SK-N-SH (cell line): ENCODE data around the gene GATB. TPM values are rescaled to one million over a fixed set of nuclear protein-coding genes. Genes with fewer than 3 reads are reported as not detected.

ENCODE experiments used
- CTCF ChIA-PET: fragments of 300-600, 350-600 bp; formaldehyde crosslinking; extraction: SDS; loops from one replicate; lab custom pipeline; 2021; lab: Yijun Ruan, JAX
- POLR2A ChIA-PET: fragments of 350-600 bp; sonication (Branson Sonifier 250); formaldehyde crosslinking; extraction: SDS; loops from one replicate; lab custom pipeline; 2020; ENCODE audit warnings: antibody characterized with exemption, inconsistent platforms; lab: Yijun Ruan, JAX
- DNase-seq: peaks from one replicate; pipeline ENCODE4 v3.0.0; 2012
- H2AFZ ChIP-seq: fragments of 200-600 bp; sonication (generic); 2 replicates; pipeline ENCODE4 v1.8.1; 2016; ENCODE audit warnings: antibody characterized with exemption, mild to moderate bottlenecking, low read depth
- H3F3A ChIP-seq: fragments of 200-600 bp; sonication (generic); replicated peaks from 2 replicates; pipeline ENCODE3; 2016; ENCODE audit warnings: antibody characterized with exemption, mild to moderate bottlenecking; ENCODE audit not compliant: insufficient read depth
- H3K27ac ChIP-seq, 2 experiments: fragments of 200-500 bp in 1 of 2; fragments of 200-600 bp in 1 of 2; sonication (Bioruptor generic) in 1 of 2; sonication (generic), shearing (Covaris generic) in 1 of 2; 2 replicates each; pipeline versions ENCODE4 v1.5.1 to v1.6.1; 2014 to 2016; ENCODE audit warnings: low read depth in 2 of 2, inconsistent platforms in 1 of 2, low read length in 1 of 2, mild to moderate bottlenecking in 1 of 2, mixed read lengths in 1 of 2
- H3K27me3 ChIP-seq: fragments of 200-600 bp; sonication (generic), shearing (Covaris generic); 2 replicates; pipeline ENCODE4 v1.6.1; 2016; ENCODE audit warnings: mixed run types; ENCODE audit not compliant: insufficient read depth
- H3K36me3 ChIP-seq, 2 experiments: fragments of 200-500 bp in 1 of 2; fragments of 200-600 bp in 1 of 2; sonication (Bioruptor generic) in 1 of 2; sonication (generic) in 1 of 2; replicated peaks in 1 of 2; 2 replicates each; pipeline versions ENCODE3 to v1.5.1; 2014 to 2016; ENCODE audit warnings: low read length in 1 of 2, mild to moderate bottlenecking in 1 of 2; ENCODE audit not compliant: insufficient read depth in 2 of 2, control insufficient read depth in 1 of 2
- H3K4me1 ChIP-seq, 2 experiments: fragments of 200-500 bp in 1 of 2; fragments of 200-600 bp in 1 of 2; sonication (Bioruptor generic) in 1 of 2; sonication (generic), shearing (Covaris generic) in 1 of 2; 2 replicates each; pipeline versions ENCODE4 v1.5.1 to v1.6.1; 2014 to 2016; ENCODE audit warnings: low read depth in 1 of 2, low read length in 1 of 2, mixed run types in 1 of 2; ENCODE audit not compliant: insufficient read depth in 2 of 2, control insufficient read depth in 1 of 2
- H3K4me2 ChIP-seq: fragments of 200-600 bp; sonication (generic), shearing (Covaris generic); 2 replicates; pipeline ENCODE4 v1.6.1; 2017; ENCODE audit warnings: mixed run types
- H3K4me3 ChIP-seq, 2 experiments: fragments of 200-500 bp in 1 of 2; fragments of 200-600 bp in 1 of 2; sonication (Bioruptor generic) in 1 of 2; sonication (generic), shearing (Covaris generic) in 1 of 2; 2 replicates each; pipeline versions ENCODE4 v1.5.1 to v1.8.1; 2014 to 2016; ENCODE audit warnings: low read depth in 2 of 2, inconsistent platforms in 1 of 2, low read length in 1 of 2, mild to moderate bottlenecking in 1 of 2, mixed read lengths in 1 of 2, moderate library complexity in 1 of 2
- H3K79me2 ChIP-seq: fragments of 200-600 bp; sonication (generic); 2 replicates; pipeline ENCODE4 v1.8.1; 2017; ENCODE audit warnings: mild to moderate bottlenecking; ENCODE audit not compliant: insufficient read depth
- H3K9ac ChIP-seq: fragments of 200-600 bp; sonication (generic); 2 replicates; pipeline ENCODE4 v1.6.1; 2017; ENCODE audit warnings: mixed run types
- H3K9me2 ChIP-seq: fragments of 200-600 bp; sonication (generic); 2 replicates; pipeline ENCODE4 v1.6.1; 2017; ENCODE audit warnings: mixed run types
- H3K9me3 ChIP-seq: fragments of 200-600 bp; sonication (generic); 2 replicates; pipeline ENCODE4 v1.6.1; 2017; ENCODE audit warnings: mixed run types, mild to moderate bottlenecking, moderate library complexity
- H4K20me1 ChIP-seq: fragments of 200-600 bp; sonication (generic); 2 replicates; pipeline ENCODE4 v1.6.1; 2017; ENCODE audit warnings: mild to moderate bottlenecking, mixed run types; ENCODE audit not compliant: insufficient read depth
- CHD2 ChIP-seq: fragments of 150-350 bp; IDR thresholded peaks from 2 replicates; pipeline ENCODE4 v1.6.1; 2018; ENCODE audit warnings: low read length; ENCODE audit not compliant: partially characterized antibody
- ELF1 ChIP-seq: IDR thresholded peaks from 2 replicates; pipeline ENCODE4 v1.4.0; 2012
- EP300 ChIP-seq, 2 experiments: IDR thresholded peaks; 2 replicates each; pipeline versions ENCODE4 v1.4.0 to v1.6.1; 2012; ENCODE audit warnings: borderline replicate concordance in 1 of 2, low read depth in 1 of 2, low read length in 1 of 2
- EZH2phosphoT487 ChIP-seq: fragments of 200-600 bp; sonication (generic); IDR thresholded peaks from 2 replicates; pipeline ENCODE4 v1.6.1; 2017; ENCODE audit warnings: low read depth, mixed run types, mild to moderate bottlenecking, antibody characterized with exemption, moderate library complexity, borderline replicate concordance
- FOXJ3 ChIP-seq: sonication (generic); formaldehyde crosslinking; IDR thresholded peaks from 2 replicates; pipeline ENCODE4 v1.5.1; 2020; ENCODE audit warnings: mild to moderate bottlenecking, missing genetic modification reagents
- FOXM1 ChIP-seq: IDR thresholded peaks from 2 replicates; pipeline ENCODE4 v1.4.0; 2012; ENCODE audit warnings: low read depth, mild to moderate bottlenecking
- GABPA ChIP-seq: IDR thresholded peaks from 2 replicates; pipeline ENCODE4 v1.4.0; 2012; ENCODE audit warnings: low read depth, mild to moderate bottlenecking
- JUND ChIP-seq: IDR thresholded peaks from 2 replicates; pipeline ENCODE4 v1.4.0; 2012
- MAX ChIP-seq: IDR thresholded peaks from 2 replicates; pipeline ENCODE4 v1.4.0; 2012; ENCODE audit warnings: low read depth
- MEF2A ChIP-seq: IDR thresholded peaks from 2 replicates; pipeline ENCODE4 v1.4.0; 2012; ENCODE audit warnings: low read depth, borderline replicate concordance
- NFIC ChIP-seq: IDR thresholded peaks from 2 replicates; pipeline ENCODE4 v1.4.0; 2012; ENCODE audit warnings: borderline replicate concordance
- NRF1 ChIP-seq: IDR thresholded peaks from 2 replicates; pipeline ENCODE4 v1.6.1; 2012; ENCODE audit warnings: low read depth, mild to moderate bottlenecking, low read length
- PBX3 ChIP-seq: IDR thresholded peaks from 2 replicates; pipeline ENCODE4; 2012
- RAD21 ChIP-seq: IDR thresholded peaks from 2 replicates; pipeline ENCODE4 v1.6.1; 2012; ENCODE audit warnings: mild to moderate bottlenecking, low read length
- RCOR1 ChIP-seq: fragments of 150-350 bp; IDR thresholded peaks from 2 replicates; pipeline ENCODE4 v1.6.1; 2017; ENCODE audit warnings: antibody characterized with exemption, low read length
- RFX5 ChIP-seq: IDR thresholded peaks from 2 replicates; pipeline ENCODE4 v1.6.1; 2012; ENCODE audit warnings: mild to moderate bottlenecking, improper control_type of control experiment, low read length
- RXRA ChIP-seq: IDR thresholded peaks from 2 replicates; pipeline ENCODE4 v1.4.0; 2012; ENCODE audit warnings: low read depth, mild to moderate bottlenecking, borderline replicate concordance
- SMC3 ChIP-seq: IDR thresholded peaks from 2 replicates; pipeline ENCODE4 v1.6.1; 2012; ENCODE audit warnings: low read depth, low read length, improper control_type of control experiment
- TAF1 ChIP-seq: IDR thresholded peaks from 2 replicates; pipeline ENCODE4 v1.6.1; 2012; ENCODE audit warnings: low read depth, mild to moderate bottlenecking, low read length, moderate library complexity, borderline replicate concordance
- TCF12 ChIP-seq: IDR thresholded peaks from 2 replicates; pipeline ENCODE4 v1.4.0; 2012
- TEAD4 ChIP-seq: IDR thresholded peaks from 2 replicates; pipeline ENCODE4 v1.4.0; 2012; ENCODE audit warnings: mild to moderate bottlenecking, borderline replicate concordance; ENCODE audit not compliant: insufficient read depth
- USF1 ChIP-seq: IDR thresholded peaks from 2 replicates; pipeline ENCODE4 v1.4.0; 2012; ENCODE audit warnings: low read depth, borderline replicate concordance
- USF2 ChIP-seq: fragments of 150-350 bp; IDR thresholded peaks from 2 replicates; pipeline ENCODE4 v1.6.1; 2017; ENCODE audit warnings: antibody characterized with exemption, low read length, low read depth, borderline replicate concordance
- YY1 ChIP-seq: IDR thresholded peaks from 2 replicates; pipeline ENCODE4 v1.4.0; 2012; ENCODE audit warnings: low read depth, mild to moderate bottlenecking
- WGBS: methylation state at CpG from one replicate; pipeline ENCODE4 v1.1.6; 2017; ENCODE audit warnings: low lambda C conversion rate; 5-methylcytosine and 5-hydroxymethylcytosine counted together
- polyA plus RNA-seq, 3 experiments: library from polyadenylated mRNA; depleted of rRNA; stranded (reverse); fragments of >200 nt; gene quantifications; 2 replicates each; pipeline ENCODE4 v1.2.3, GENCODE V29; 2012

GATB gene
- polyA plus RNA-seq, 1 of the 3 experiments (the other 2 are of a cell fraction): 28.1 TPM

- 100% methylated on average over 2 of the region's 6 CpGs for WGBS
- Histone ChIP-seq H3K27ac (no peak overlapping the region), H4K20me1 (no peaks in the 10 kb centered on the region), H3K9me2 (no peaks in the 10 kb centered on the region), H3K4me1 (peaks cover 33 to 42% of the 10 kb centered on the region in 2 experiments), H3K4me3 (no peak overlapping the region), H3K4me2 (no peak overlapping the region), H3K9me3 (no peaks in the 10 kb centered on the region), H3K9ac (no peak overlapping the region), H3K36me3 (peaks cover 0 to 6% of the 10 kb centered on the region in 2 experiments), H3K27me3 (no peaks in the 10 kb centered on the region), H3K79me2 (no peaks in the 10 kb centered on the region), H3F3A (peaks cover 20% of the 10 kb centered on the region)
- no peak for DNase-seq
- no peak for TF ChIP-seq NRF1
- no peak for TF ChIP-seq MAX
- TF ChIP-seq CHD2: no peak
- no peak for TF ChIP-seq RAD21
- no peak for TF ChIP-seq GABPA
- TF ChIP-seq MEF2A: no peak
- TF ChIP-seq, all 33 proteins: peak for 0
- H2AFZ ChIP-seq: no peak overlapping the region
- ChIA-PET CTCF (interaction anchor here (1.7 kb wide), 1 partner anchor 31 kb away, joined by 3 read pairs; no protein-coding TSS in a partner anchor), POLR2A (no interaction called here)
These were observed 68.4 kb downstream of the GATB start for GRCh38 chr4:151692443-151692782.

- H3K4me2 ChIP-seq: peak overlapping the region; percentile 74; the same call in 1 of the 2 replicates
- H2AFZ ChIP-seq: no peak overlapping the region
- H3K79me2 ChIP-seq: no peaks in the 10 kb centered on the region
- no peak for TF ChIP-seq FOXM1
- TF ChIP-seq JUND: no peak
- no peak for TF ChIP-seq RAD21
- TF ChIP-seq PBX3: no peak
- TF ChIP-seq TEAD4: no peak
- TF ChIP-seq YY1: no peak
- no peak for TF ChIP-seq RXRA
- no peak for TF ChIP-seq RCOR1
- TF ChIP-seq USF1: no peak
- no peak for TF ChIP-seq SMC3
- TF ChIP-seq ELF1: no peak
- no peak for TF ChIP-seq EZH2phosphoT487
- TF ChIP-seq TCF12: no peak
- TF ChIP-seq TAF1: no peak
- no peak for TF ChIP-seq NFIC
- TF ChIP-seq MEF2A: no peak
- TF ChIP-seq FOXJ3 (CRISPR knock-in tag): no peak
- no peak for TF ChIP-seq EP300 (IDR thresholded peaks at IDR 0.05; ENCODE audit: borderline replicate concordance in 1 of 2, low read depth in 1 of 2, low read length in 1 of 2)
- TF ChIP-seq RFX5: no peak
- TF ChIP-seq USF2: no peak
- peaks cover 33 to 48% of the 10 kb centered on the region in 2 experiments for H3K4me1 ChIP-seq
- peaks cover 0 to 5% of the 10 kb centered on the region in 2 experiments for H3K36me3 ChIP-seq
- H3K27me3 ChIP-seq: no peaks in the 10 kb centered on the region
- ChIA-PET POLR2A (no interaction called here), CTCF (interaction anchor here (1.7 to 2.2 kb wide), 2 partner anchors 13 to 31 kb away, joined by 3 to 7 read pairs; no protein-coding TSS in a partner anchor)
- WGBS: 94% methylated on average over 14 of the region's 14 CpGs
- H3K4me3 ChIP-seq: no peak overlapping the region
- no peaks in the 10 kb centered on the region for H4K20me1 ChIP-seq
- no peak overlapping the region for H3K9ac ChIP-seq
- peak overlapping the region in 1 of 2 experiments; percentile 86; a peak in 3 of 4 replicates for H3K27ac ChIP-seq
- DNase-seq: no peak
- no peaks in the 10 kb centered on the region for H3K9me2 ChIP-seq
- H3K9me3 ChIP-seq: no peaks in the 10 kb centered on the region
- peaks cover 20% of the 10 kb centered on the region for H3F3A ChIP-seq
These were observed 69.0 kb downstream of the GATB start for GRCh38 chr4:151691639-151692442.
